ENCODE data around the gene OST4. TPM values are rescaled to one million over a fixed set of nuclear protein-coding genes. Genes with fewer than 3 reads are reported as not detected.

The OST4 gene
- total and polyA plus RNA-seq, 10 of the 15 experiments (the other 5 are each of a cell fraction or from before 2014, with no cell fraction given) = 270 to 1,543 (median 523) TPM

DNA sequence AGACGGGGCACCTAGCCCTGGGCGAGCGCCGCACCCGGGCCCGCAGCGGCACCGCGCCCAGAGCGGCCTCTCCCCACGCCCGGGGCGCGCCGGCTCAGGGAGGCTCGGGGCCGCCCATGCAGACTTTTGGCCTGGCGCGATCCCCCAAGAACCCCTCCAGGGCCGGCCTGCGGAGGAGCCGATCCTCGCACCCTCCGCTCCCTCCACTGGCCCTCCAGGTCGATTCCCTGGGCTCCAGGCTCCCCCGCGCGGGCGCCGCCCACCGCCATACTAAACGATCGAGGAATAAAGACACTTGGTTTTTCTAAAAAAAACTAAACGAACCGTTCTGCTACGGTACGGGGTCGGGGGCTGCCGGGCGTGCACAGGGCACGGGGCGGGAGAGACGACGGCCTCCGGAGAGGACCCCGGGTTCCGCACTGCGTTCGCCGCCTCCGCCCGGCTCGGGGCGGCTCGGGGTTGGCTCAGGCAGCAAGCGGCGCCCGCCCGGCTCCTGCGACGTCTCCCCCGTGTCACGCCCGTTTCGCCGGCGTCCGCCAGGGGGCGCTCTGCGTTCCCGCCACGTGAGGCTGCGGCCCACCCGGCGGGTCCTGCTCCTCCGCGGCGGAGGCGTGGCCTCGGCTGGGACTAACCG, 14.8 kb upstream of the OST4 start (continued):
- TF ChIP-seq MEF2A (IDR thresholded peaks at IDR 0.05; ENCODE audit: insufficient read depth, low read depth, low read length) (0 out of 2 replicates have a peak, but pooled peaks have one; percentile 54), POLR2A (IDR thresholded peaks at IDR 0.05; ENCODE audit: low read depth, low read length) (peak; percentile 80), EED (IDR thresholded peaks at IDR 0.05; ENCODE audit: low read depth) (no peak), ZZZ3 (IDR thresholded peaks at IDR 0.05; ENCODE audit: control insufficient read depth, insufficient read length, low read depth) (no peak), CHD2 (IDR thresholded peaks at IDR 0.05; ENCODE audit: borderline replicate concordance, low read depth, low read length) (no peak), IRF4 (IDR thresholded peaks at IDR 0.05; ENCODE audit: low read depth, low read length) (0 out of 2 replicates have a peak, but pooled peaks have one; percentile 22), SREBF2 (IDR thresholded peaks at IDR 0.05; ENCODE audit: low read length) (no peak), CBFB (IDR thresholded peaks at IDR 0.05; ENCODE audit: low read depth) (no peak), NFYB (IDR thresholded peaks at IDR 0.05; ENCODE audit: insufficient read depth, low read depth, low read length) (no peak), TCF7 (IDR thresholded peaks at IDR 0.05; ENCODE audit: borderline replicate concordance) (no peak), MXI1 (IDR thresholded peaks at IDR 0.05; ENCODE audit: low read depth, low read length) (peak; percentile 83), TAF1 (IDR thresholded peaks at IDR 0.05; ENCODE audit: borderline replicate concordance, low read depth, low read length) (peak; percentile 43; the same call in 1 of the 2 replicates), MYB (IDR thresholded peaks at IDR 0.05; ENCODE audit: borderline replicate concordance, low read depth, low read length) (no peak), HCFC1 (IDR thresholded peaks at IDR 0.05; ENCODE audit: low read length) (peak; percentile 54), EZH2 (IDR thresholded peaks at IDR 0.05; ENCODE audit: borderline replicate concordance, control insufficient read depth, low read depth, low read length) (no peak), NFIC (IDR thresholded peaks at IDR 0.05; ENCODE audit: low read depth, low read length) (no peak), MTA3 (IDR thresholded peaks at IDR 0.05; ENCODE audit: borderline replicate concordance, low read length) (no peak)
- TF ChIP-seq, protein P1, sequence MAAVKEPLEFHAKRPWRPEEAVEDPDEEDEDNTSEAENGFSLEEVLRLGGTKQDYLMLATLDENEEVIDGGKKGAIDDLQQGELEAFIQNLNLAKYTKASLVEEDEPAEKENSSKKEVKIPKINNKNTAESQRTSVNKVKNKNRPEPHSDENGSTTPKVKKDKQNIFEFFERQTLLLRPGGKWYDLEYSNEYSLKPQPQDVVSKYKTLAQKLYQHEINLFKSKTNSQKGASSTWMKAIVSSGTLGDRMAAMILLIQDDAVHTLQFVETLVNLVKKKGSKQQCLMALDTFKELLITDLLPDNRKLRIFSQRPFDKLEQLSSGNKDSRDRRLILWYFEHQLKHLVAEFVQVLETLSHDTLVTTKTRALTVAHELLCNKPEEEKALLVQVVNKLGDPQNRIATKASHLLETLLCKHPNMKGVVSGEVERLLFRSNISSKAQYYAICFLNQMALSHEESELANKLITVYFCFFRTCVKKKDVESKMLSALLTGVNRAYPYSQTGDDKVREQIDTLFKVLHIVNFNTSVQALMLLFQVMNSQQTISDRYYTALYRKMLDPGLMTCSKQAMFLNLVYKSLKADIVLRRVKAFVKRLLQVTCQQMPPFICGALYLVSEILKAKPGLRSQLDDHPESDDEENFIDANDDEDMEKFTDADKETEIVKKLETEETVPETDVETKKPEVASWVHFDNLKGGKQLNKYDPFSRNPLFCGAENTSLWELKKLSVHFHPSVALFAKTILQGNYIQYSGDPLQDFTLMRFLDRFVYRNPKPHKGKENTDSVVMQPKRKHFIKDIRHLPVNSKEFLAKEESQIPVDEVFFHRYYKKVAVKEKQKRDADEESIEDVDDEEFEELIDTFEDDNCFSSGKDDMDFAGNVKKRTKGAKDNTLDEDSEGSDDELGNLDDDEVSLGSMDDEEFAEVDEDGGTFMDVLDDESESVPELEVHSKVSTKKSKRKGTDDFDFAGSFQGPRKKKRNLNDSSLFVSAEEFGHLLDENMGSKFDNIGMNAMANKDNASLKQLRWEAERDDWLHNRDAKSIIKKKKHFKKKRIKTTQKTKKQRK (IDR thresholded peaks at IDR 0.05; ENCODE audit: low read depth, low read length) = no peak
- TF ChIP-seq, protein P2, sequence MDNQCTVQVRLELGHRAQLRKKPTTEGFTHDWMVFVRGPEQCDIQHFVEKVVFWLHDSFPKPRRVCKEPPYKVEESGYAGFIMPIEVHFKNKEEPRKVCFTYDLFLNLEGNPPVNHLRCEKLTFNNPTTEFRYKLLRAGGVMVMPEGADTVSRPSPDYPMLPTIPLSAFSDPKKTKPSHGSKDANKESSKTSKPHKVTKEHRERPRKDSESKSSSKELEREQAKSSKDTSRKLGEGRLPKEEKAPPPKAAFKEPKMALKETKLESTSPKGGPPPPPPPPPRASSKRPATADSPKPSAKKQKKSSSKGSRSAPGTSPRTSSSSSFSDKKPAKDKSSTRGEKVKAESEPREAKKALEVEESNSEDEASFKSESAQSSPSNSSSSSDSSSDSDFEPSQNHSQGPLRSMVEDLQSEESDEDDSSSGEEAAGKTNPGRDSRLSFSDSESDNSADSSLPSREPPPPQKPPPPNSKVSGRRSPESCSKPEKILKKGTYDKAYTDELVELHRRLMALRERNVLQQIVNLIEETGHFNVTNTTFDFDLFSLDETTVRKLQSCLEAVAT (IDR thresholded peaks at IDR 0.05) = no peak
- TF ChIP-seq, protein P3, sequence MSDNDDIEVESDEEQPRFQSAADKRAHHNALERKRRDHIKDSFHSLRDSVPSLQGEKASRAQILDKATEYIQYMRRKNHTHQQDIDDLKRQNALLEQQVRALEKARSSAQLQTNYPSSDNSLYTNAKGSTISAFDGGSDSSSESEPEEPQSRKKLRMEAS (IDR thresholded peaks at IDR 0.05; ENCODE audit: low read depth, low read length) = peak; percentile 95
- TF ChIP-seq, protein P4, sequence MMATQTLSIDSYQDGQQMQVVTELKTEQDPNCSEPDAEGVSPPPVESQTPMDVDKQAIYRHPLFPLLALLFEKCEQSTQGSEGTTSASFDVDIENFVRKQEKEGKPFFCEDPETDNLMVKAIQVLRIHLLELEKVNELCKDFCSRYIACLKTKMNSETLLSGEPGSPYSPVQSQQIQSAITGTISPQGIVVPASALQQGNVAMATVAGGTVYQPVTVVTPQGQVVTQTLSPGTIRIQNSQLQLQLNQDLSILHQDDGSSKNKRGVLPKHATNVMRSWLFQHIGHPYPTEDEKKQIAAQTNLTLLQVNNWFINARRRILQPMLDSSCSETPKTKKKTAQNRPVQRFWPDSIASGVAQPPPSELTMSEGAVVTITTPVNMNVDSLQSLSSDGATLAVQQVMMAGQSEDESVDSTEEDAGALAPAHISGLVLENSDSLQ (IDR thresholded peaks at IDR 0.05) = no peak
- TF ChIP-seq, protein P5, sequence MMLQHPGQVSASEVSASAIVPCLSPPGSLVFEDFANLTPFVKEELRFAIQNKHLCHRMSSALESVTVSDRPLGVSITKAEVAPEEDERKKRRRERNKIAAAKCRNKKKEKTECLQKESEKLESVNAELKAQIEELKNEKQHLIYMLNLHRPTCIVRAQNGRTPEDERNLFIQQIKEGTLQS (IDR thresholded peaks at IDR 0.05; ENCODE audit: borderline replicate concordance, extremely low read depth, low read depth, low read length) = peak; percentile 61; the same call in 1 of the 2 replicates
- TF ChIP-seq, protein P6, sequence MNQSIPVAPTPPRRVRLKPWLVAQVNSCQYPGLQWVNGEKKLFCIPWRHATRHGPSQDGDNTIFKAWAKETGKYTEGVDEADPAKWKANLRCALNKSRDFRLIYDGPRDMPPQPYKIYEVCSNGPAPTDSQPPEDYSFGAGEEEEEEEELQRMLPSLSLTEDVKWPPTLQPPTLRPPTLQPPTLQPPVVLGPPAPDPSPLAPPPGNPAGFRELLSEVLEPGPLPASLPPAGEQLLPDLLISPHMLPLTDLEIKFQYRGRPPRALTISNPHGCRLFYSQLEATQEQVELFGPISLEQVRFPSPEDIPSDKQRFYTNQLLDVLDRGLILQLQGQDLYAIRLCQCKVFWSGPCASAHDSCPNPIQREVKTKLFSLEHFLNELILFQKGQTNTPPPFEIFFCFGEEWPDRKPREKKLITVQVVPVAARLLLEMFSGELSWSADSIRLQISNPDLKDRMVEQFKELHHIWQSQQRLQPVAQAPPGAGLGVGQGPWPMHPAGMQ (IDR thresholded peaks at IDR 0.05; ENCODE audit: borderline replicate concordance) = no peak
